Right ventricle myocardium superior (tissue), 1 donor: ENCODE data around the gene KLHDC4. TPM values are rescaled to one million over a fixed set of nuclear protein-coding genes. Genes with fewer than 3 reads are reported as not detected.

Experiments
- ATAC-seq: fragments of 200-7000 bp; cut with Tn5 transposase; one replicate; pipeline ENCODE4 v1.9.1; 2020; ENCODE audit warnings: mild to moderate bottlenecking; ENCODE audit not compliant: poor library complexity
- DNase-seq: peaks from one replicate; pipeline ENCODE4 v3.0.0-alpha.2; 2020
- intact Hi-C: fragments of 100-400 bp; cut with DNase I; formaldehyde crosslinking; loops from one replicate; pipeline ENCODE4 v1.11.2; 2022
- total RNA-seq: library from RNA; stranded (reverse); fragmentation: NEBNext Ultra II Directional; extraction: Animal tissue kit (Norgen Biotek cat#: 25700); gene quantifications from one replicate; pipeline ENCODE4 v1.2.1, GENCODE V29; 2021
- donor health status: DM: no; HTN: yes; CAD: no; lungs with severe emphysema.

The KLHDC4 gene
- total RNA-seq, 1 donor from 2014 or later: 8.7 TPM

GRCh38 chr16:87707714-87708580 lies 57.8 kb downstream of the KLHDC4 start:
- intact Hi-C loops: no loop called here
- DNase-seq (no peak), ATAC-seq (no peak)

GRCh38 chr16:87707097-87707496 lies 58.7 kb downstream of the KLHDC4 start:
- intact Hi-C loops: no loop called here
- no peak for DNase-seq
- no peak for ATAC-seq

- no peak for DNase-seq
Measured at GRCh38 chr16:87706278-87707000, 59.3 kb downstream of the KLHDC4 start.

GRCh38 chr16:87705771-87706277 lies 60.0 kb downstream of the KLHDC4 start:
- DNase-seq (no peak), ATAC-seq (no peak)
- intact Hi-C loops: no loop called here

More at GRCh38 chr16:87706278-87707000, 59.3 kb downstream of the KLHDC4 start:
- ATAC-seq: no peak
- intact Hi-C loops: no loop called here

GRCh38 chr16:87704754-87705353 lies 60.9 kb downstream of the KLHDC4 start:
- ATAC-seq (no peak), DNase-seq (no peak)

GRCh38 chr16:87703835-87704375 lies 61.9 kb downstream of the KLHDC4 start:
- ATAC-seq: no peak
- DNase-seq: no peak
- intact Hi-C loops: no loop called here

More at GRCh38 chr16:87704754-87705353, 60.9 kb downstream of the KLHDC4 start:
- intact Hi-C loops: no loop called here

GRCh38 chr16:87703071-87703470 lies 62.7 kb downstream of the KLHDC4 start:
- intact Hi-C loops: no loop called here
- DNase-seq: no peak
- ATAC-seq: no peak

GRCh38 chr16:87702325-87702811 lies 63.4 kb downstream of the KLHDC4 start:
- ATAC-seq (peak; percentile 32), DNase-seq (peak; percentile 57)
- intact Hi-C loops: no loop called here

GRCh38 chr16:87701505-87701921 lies 64.3 kb downstream of the KLHDC4 start:
- ATAC-seq (no peak), DNase-seq (no peak)
- intact Hi-C loops: no loop called here

- DNase-seq (no peak), ATAC-seq (no peak)
- intact Hi-C loops: no loop called here
Measured at GRCh38 chr16:87701078-87701460, 64.7 kb downstream of the KLHDC4 start.

- intact Hi-C loops: no loop called here
Measured at GRCh38 chr16:87700406-87701077, 65.2 kb downstream of the KLHDC4 start.

GRCh38 chr16:87698676-87699199 lies 67.0 kb downstream of the KLHDC4 start:
- intact Hi-C loops: no loop called here
- ATAC-seq: no peak
- DNase-seq: no peak

More at GRCh38 chr16:87700406-87701077, 65.2 kb downstream of the KLHDC4 start:
- DNase-seq (no peak), ATAC-seq (no peak)

GRCh38 chr16:87698241-87698640 lies 67.5 kb downstream of the KLHDC4 start:
- intact Hi-C loops: no loop called here

GRCh38 chr16:87697792-87698191 lies 68.0 kb downstream of the KLHDC4 start:
- ATAC-seq (no peak), DNase-seq (no peak)
- intact Hi-C loops: no loop called here

More at GRCh38 chr16:87698241-87698640, 67.5 kb downstream of the KLHDC4 start:
- DNase-seq (no peak), ATAC-seq (no peak)

GRCh38 chr16:87697256-87697655 lies 68.5 kb downstream of the KLHDC4 start:
- no peak for DNase-seq
- intact Hi-C loops: no loop called here
- no peak for ATAC-seq

GRCh38 chr16:87696726-87697125 lies 69.1 kb downstream of the KLHDC4 start:
- DNase-seq (no peak), ATAC-seq (no peak)
- intact Hi-C loops: no loop called here

GRCh38 chr16:87695534-87695933 lies 70.3 kb downstream of the KLHDC4 start:
- intact Hi-C loops: no loop called here
- DNase-seq: no peak
- no peak for ATAC-seq
